ENCODE results near the gene TPTE. TPM values are rescaled to one million over a fixed set of nuclear protein-coding genes. Genes with fewer than 3 reads are reported as not detected.
"Not testable (repeated sequence)": the region's sequence is repeated elsewhere in the genome, so short reads cannot be mapped to it uniquely, and the experiment has no call there.

TPTE gene
- total and polyA plus RNA-seq, 2 donors (not counting 1 experiment from before 2014, with no cell fraction given), result not detected

DNA sequence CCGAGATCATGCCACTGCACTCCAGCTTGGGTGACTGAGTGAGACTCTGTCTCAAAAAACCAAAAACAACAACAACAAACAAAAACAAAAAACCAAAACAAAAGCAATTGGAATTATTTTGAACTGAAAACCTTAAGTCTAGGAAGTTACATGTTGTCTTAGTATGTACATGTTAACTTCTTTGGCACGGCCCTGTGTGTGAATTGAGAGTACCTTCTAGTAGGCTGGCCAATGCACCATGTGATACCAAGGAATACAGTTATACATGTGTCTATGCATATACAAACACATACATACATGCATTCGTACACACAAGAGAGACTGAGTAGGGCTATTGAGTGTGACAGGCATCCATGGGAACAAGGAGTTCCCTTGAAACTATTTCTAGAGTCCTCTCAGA, 18.6 kb downstream of the TPTE start:
- H3K4me1 ChIP-seq (ENCODE audit: control insufficient read depth, extremely low read depth, insufficient read depth, low read length), result no peaks in the 10 kb centered on the region
- no peaks in the 10 kb centered on the region for H4K20me1 ChIP-seq (ENCODE audit: control insufficient read depth, extremely low read depth, insufficient read depth, low read length)
- H3K4me2 ChIP-seq (ENCODE audit: extremely low read depth, insufficient read depth, low read length), result no peak overlapping the region
- no peaks in the 10 kb centered on the region for H3K27me3 ChIP-seq (ENCODE audit: control insufficient read depth, insufficient read depth, low read length)
- no peaks in the 10 kb centered on the region for H3K79me2 ChIP-seq (ENCODE audit: control insufficient read depth, insufficient read depth, low read length)
- H3K27ac ChIP-seq (ENCODE audit: insufficient read depth, low read length), result no peak overlapping the region
- H3K36me3 ChIP-seq (ENCODE audit: control insufficient read depth, insufficient read depth, low read length), result no peaks in the 10 kb centered on the region
- no peak overlapping the region for H3K9ac ChIP-seq (ENCODE audit: insufficient read depth, low read length)
- no peak overlapping the region for H3K4me3 ChIP-seq (replicated peaks in 1 of 4; ENCODE audit: control extremely low read depth in 1 of 4, insufficient read depth in 1 of 4, low read depth in 3 of 4, low read length in 4 of 4)
- TF ChIP-seq, protein P1, sequence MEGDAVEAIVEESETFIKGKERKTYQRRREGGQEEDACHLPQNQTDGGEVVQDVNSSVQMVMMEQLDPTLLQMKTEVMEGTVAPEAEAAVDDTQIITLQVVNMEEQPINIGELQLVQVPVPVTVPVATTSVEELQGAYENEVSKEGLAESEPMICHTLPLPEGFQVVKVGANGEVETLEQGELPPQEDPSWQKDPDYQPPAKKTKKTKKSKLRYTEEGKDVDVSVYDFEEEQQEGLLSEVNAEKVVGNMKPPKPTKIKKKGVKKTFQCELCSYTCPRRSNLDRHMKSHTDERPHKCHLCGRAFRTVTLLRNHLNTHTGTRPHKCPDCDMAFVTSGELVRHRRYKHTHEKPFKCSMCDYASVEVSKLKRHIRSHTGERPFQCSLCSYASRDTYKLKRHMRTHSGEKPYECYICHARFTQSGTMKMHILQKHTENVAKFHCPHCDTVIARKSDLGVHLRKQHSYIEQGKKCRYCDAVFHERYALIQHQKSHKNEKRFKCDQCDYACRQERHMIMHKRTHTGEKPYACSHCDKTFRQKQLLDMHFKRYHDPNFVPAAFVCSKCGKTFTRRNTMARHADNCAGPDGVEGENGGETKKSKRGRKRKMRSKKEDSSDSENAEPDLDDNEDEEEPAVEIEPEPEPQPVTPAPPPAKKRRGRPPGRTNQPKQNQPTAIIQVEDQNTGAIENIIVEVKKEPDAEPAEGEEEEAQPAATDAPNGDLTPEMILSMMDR (conservative IDR thresholded peaks at IDR 0.05 in 1 of 2, IDR thresholded peaks at IDR 0.05 in 1 of 2; ENCODE audit: low read depth in 1 of 2, low read length in 2 of 2), result no peak
- TF ChIP-seq EZH2 (IDR thresholded peaks at IDR 0.05; ENCODE audit: low read length, missing control alignments), result no peak
- no peak for DNase-seq (ENCODE audit: low read depth in 2 of 2)
- H2AFZ ChIP-seq (ENCODE audit: low read length), result no peak overlapping the region
- no peaks in the 10 kb centered on the region for H3K9me3 ChIP-seq (ENCODE audit: control insufficient read depth, insufficient read depth, low read depth, low read length)

DNA sequence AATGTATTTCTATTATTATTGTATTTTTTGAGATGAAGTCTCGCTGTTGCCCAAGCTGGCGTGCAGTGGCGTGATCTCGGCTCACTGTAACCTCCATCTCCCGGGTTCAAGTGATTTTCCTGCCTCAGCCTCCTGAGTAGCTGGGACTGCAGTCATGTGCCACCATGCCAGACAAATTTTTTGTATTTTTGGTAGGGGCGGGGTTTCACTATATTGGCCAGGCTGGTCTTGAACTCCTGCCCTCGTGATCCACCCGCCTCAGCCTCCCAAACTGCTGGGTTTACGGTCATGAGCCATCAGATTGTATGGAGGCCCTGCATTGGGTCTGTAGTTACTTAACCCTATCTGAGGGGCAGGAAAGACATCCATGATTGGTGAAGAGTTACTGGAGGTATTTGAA, 23.0 kb downstream of the TPTE start:
- not testable (repeated sequence) for H3K9me3 ChIP-seq (ENCODE audit: control insufficient read depth, insufficient read depth, low read depth, low read length); H2AFZ ChIP-seq (ENCODE audit: low read length); H3K4me3 ChIP-seq (replicated peaks in 1 of 4; ENCODE audit: control extremely low read depth in 1 of 4, insufficient read depth in 1 of 4, low read depth in 3 of 4, low read length in 4 of 4); H3K4me2 ChIP-seq (ENCODE audit: extremely low read depth, insufficient read depth, low read length); H3K27me3 ChIP-seq (ENCODE audit: control insufficient read depth, insufficient read depth, low read length); H3K36me3 ChIP-seq (ENCODE audit: control insufficient read depth, insufficient read depth, low read length); H4K20me1 ChIP-seq (ENCODE audit: control insufficient read depth, extremely low read depth, insufficient read depth, low read length); H3K4me1 ChIP-seq (ENCODE audit: control insufficient read depth, extremely low read depth, insufficient read depth, low read length); H3K79me2 ChIP-seq (ENCODE audit: control insufficient read depth, insufficient read depth, low read length); DNase-seq (ENCODE audit: low read depth in 2 of 2); H3K27ac ChIP-seq (ENCODE audit: insufficient read depth, low read length); H3K9ac ChIP-seq (ENCODE audit: insufficient read depth, low read length)

DNA sequence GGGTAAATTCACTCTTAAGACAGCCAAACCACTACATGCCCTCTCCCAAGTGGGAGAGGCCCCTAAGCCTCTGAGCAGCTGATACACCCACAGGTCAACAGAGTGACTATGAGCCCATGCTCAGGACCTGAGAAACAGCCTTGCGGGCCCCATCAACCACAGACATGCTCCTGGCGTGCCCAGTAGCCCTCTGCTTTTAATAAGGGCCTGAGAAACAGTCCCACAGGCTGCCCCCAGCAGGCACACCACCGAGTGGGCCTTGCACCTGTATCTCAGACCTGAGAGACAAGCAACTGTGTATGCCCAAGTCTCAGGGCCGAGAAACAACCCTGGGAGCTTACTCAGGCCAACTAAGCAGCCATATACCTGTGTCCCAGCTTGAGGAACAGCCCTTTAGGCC, 26.5 kb downstream of the TPTE start:
- not testable (repeated sequence) for H3K4me2 ChIP-seq (ENCODE audit: extremely low read depth, insufficient read depth, low read length); H3K4me3 ChIP-seq (replicated peaks in 1 of 4; ENCODE audit: control extremely low read depth in 1 of 4, insufficient read depth in 1 of 4, low read depth in 3 of 4, low read length in 4 of 4); H3K9me3 ChIP-seq (ENCODE audit: control insufficient read depth, insufficient read depth, low read depth, low read length); H3K9ac ChIP-seq (ENCODE audit: insufficient read depth, low read length); H3K36me3 ChIP-seq (ENCODE audit: control insufficient read depth, insufficient read depth, low read length); H3K4me1 ChIP-seq (ENCODE audit: control insufficient read depth, extremely low read depth, insufficient read depth, low read length); H3K27me3 ChIP-seq (ENCODE audit: control insufficient read depth, insufficient read depth, low read length); H2AFZ ChIP-seq (ENCODE audit: low read length); H4K20me1 ChIP-seq (ENCODE audit: control insufficient read depth, extremely low read depth, insufficient read depth, low read length); H3K27ac ChIP-seq (ENCODE audit: insufficient read depth, low read length); H3K79me2 ChIP-seq (ENCODE audit: control insufficient read depth, insufficient read depth, low read length); DNase-seq (ENCODE audit: low read depth in 2 of 2)

DNA sequence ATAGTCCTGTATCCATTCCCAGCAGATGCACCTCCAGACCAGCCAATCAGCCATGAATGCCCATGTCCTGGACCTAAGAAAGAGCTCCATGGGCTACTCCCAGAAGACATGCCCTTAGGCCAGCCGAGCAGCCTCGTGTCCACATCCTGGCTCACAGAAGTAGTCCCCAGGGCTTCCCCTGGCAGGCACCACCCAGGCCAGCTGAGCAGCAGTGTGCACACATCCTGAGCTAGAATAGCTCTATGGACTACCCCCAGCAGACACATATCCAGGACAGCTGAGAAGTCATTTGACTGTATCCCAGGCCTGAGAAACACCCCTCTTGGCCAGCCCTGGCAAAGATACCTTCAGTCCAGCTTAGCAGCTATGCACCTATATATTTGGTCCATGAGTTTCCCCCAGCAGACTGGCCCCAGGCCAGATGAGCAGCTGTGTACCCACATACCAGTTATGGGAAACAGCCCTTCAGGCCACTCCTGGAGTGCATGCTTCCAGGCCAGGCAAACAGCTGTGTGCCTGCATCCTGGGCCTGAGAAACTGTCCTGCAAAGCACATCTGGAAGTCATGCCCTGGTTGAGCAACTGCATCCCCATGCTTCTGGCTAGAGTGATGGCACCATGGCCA, 27.1 kb downstream of the TPTE start:
- not testable (repeated sequence) for H3K4me3 ChIP-seq (replicated peaks in 1 of 4; ENCODE audit: control extremely low read depth in 1 of 4, insufficient read depth in 1 of 4, low read depth in 3 of 4, low read length in 4 of 4); H4K20me1 ChIP-seq (ENCODE audit: control insufficient read depth, extremely low read depth, insufficient read depth, low read length); H3K79me2 ChIP-seq (ENCODE audit: control insufficient read depth, insufficient read depth, low read length); H3K27me3 ChIP-seq (ENCODE audit: control insufficient read depth, insufficient read depth, low read length); H2AFZ ChIP-seq (ENCODE audit: low read length); H3K4me1 ChIP-seq (ENCODE audit: control insufficient read depth, extremely low read depth, insufficient read depth, low read length); DNase-seq (ENCODE audit: low read depth in 2 of 2); H3K9ac ChIP-seq (ENCODE audit: insufficient read depth, low read length); H3K36me3 ChIP-seq (ENCODE audit: control insufficient read depth, insufficient read depth, low read length); H3K9me3 ChIP-seq (ENCODE audit: control insufficient read depth, insufficient read depth, low read depth, low read length); H3K4me2 ChIP-seq (ENCODE audit: extremely low read depth, insufficient read depth, low read length); H3K27ac ChIP-seq (ENCODE audit: insufficient read depth, low read length)

DNA sequence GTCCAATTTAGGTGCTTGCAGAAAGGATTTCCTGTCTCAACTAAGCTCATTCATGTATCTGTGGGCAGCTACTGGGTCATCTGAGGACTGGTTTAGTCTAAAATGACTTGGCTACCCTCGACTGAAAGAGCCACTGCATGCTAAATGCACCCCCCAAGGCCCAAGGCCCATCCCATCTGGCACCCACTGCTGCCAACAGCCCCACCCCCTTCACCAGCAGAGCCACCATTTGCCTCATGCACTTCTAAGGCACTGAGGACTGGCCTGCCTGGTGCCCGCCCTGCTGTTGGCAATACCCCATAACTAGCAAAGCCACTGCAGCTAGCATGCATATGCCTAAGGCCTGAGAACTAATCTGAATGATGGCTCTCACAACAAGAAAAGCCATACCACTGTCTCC, 49.4 kb downstream of the TPTE start:
- not testable (repeated sequence) for H2AFZ ChIP-seq (ENCODE audit: low read length); H3K4me3 ChIP-seq (replicated peaks in 1 of 4; ENCODE audit: control extremely low read depth in 1 of 4, insufficient read depth in 1 of 4, low read depth in 3 of 4, low read length in 4 of 4); H3K9ac ChIP-seq (ENCODE audit: insufficient read depth, low read length); H3K4me2 ChIP-seq (ENCODE audit: extremely low read depth, insufficient read depth, low read length); H3K27me3 ChIP-seq (ENCODE audit: control insufficient read depth, insufficient read depth, low read length); H3K27ac ChIP-seq (ENCODE audit: insufficient read depth, low read length); H4K20me1 ChIP-seq (ENCODE audit: control insufficient read depth, extremely low read depth, insufficient read depth, low read length); H3K36me3 ChIP-seq (ENCODE audit: control insufficient read depth, insufficient read depth, low read length); H3K9me3 ChIP-seq (ENCODE audit: control insufficient read depth, insufficient read depth, low read depth, low read length); H3K79me2 ChIP-seq (ENCODE audit: control insufficient read depth, insufficient read depth, low read length); H3K4me1 ChIP-seq (ENCODE audit: control insufficient read depth, extremely low read depth, insufficient read depth, low read length); DNase-seq (ENCODE audit: low read depth in 2 of 2)

DNA sequence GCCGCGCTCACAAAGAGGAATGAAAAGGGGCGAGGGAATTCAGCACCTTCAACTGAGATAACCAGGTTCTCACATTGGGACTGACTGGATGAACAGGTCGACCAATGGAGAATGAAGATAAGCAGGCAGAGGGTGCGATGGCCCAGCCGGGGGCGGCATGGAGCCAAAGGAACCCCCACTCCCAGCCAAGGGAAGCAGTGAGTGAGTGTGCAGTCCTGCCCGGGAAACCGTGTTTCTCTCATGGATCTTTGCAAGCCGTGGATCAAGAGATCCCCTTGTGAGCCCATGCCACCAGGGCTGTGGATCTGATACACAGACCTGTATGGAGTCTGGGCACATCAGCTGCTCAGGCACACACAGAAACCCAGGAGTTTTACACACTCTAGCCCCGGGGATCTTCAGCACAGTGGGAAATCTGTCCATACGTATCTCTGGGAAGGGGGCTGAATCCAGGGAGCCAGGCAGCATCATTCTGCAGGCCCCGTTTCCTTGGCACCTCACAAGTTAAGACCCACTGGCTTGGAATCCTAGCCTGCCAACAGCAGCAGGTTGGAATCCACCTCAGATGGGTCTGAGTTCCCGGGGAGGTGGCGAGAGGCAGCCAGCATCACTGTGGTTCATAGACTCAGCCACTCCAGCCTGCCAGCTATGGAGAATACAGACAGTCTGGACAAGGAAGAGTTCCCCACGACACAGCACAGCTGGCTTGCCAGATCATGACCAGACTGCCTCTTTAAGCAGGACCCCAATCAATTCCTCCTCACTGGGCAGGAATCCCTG, 53.3 kb downstream of the TPTE start:
- H3K9ac ChIP-seq (ENCODE audit: insufficient read depth, low read length); H3K4me1 ChIP-seq (ENCODE audit: control insufficient read depth, extremely low read depth, insufficient read depth, low read length); H3K9me3 ChIP-seq (ENCODE audit: control insufficient read depth, insufficient read depth, low read depth, low read length); H3K4me2 ChIP-seq (ENCODE audit: extremely low read depth, insufficient read depth, low read length); H4K20me1 ChIP-seq (ENCODE audit: control insufficient read depth, extremely low read depth, insufficient read depth, low read length); DNase-seq (ENCODE audit: low read depth in 2 of 2); H3K79me2 ChIP-seq (ENCODE audit: control insufficient read depth, insufficient read depth, low read length); H3K4me3 ChIP-seq (replicated peaks in 1 of 4; ENCODE audit: control extremely low read depth in 1 of 4, insufficient read depth in 1 of 4, low read depth in 3 of 4, low read length in 4 of 4); H3K36me3 ChIP-seq (ENCODE audit: control insufficient read depth, insufficient read depth, low read length); H3K27me3 ChIP-seq (ENCODE audit: control insufficient read depth, insufficient read depth, low read length); H3K27ac ChIP-seq (ENCODE audit: insufficient read depth, low read length); H2AFZ ChIP-seq (ENCODE audit: low read length): not testable (repeated sequence)

Measured in fibroblast of lung (primary cell).